Endothelial cell of umbilical vein (primary cell): ENCODE results near the gene SPOP. TPM values are rescaled to one million over a fixed set of nuclear protein-coding genes. Genes with fewer than 3 reads are reported as not detected.

Source experiments
- BruUV-seq: library from RNA; stranded (reverse); fragments of 400-500 nt; replicated peaks from 2 replicates; lab custom pipeline; 2021; lab: Mats Ljungman, UMichigan
- CTCF ChIA-PET: fragments of 300-600, 350-600 bp; sonication (Branson Sonifier 250); formaldehyde crosslinking; loops from one replicate; lab custom pipeline; 2021; ENCODE audit warnings: antibody characterized with exemption, inconsistent platforms; lab: Charles Lee
- POLR2A ChIA-PET: fragments of 300-600, 350-600 bp; sonication (Branson Sonifier 250); formaldehyde crosslinking; loops from one replicate; lab custom pipeline; 2021; ENCODE audit warnings: antibody characterized with exemption, inconsistent platforms; lab: Charles Lee
- DNase-seq: peaks from one replicate; pipeline ENCODE4 v3.0.0-alpha.2; 2011; ENCODE audit warnings: low read depth, low spot score
- FAIRE-seq: peaks from 2 replicates; lab custom pipeline; 2011; peaks lifted over from hg19 to GRCh38; lab: Jason Lieb, UNC
- H2AFZ ChIP-seq: 2 replicates; pipeline ENCODE4 v1.6.0; 2012; ENCODE audit warnings: low read depth, low read length, control low read depth, inconsistent platforms
- H3K27ac ChIP-seq: 2 replicates; pipeline ENCODE4 v1.5.1; 2011; ENCODE audit warnings: low read depth, mild to moderate bottlenecking, control low read depth, low read length, moderate library complexity; ENCODE audit not compliant: insufficient read depth
- H3K27me3 ChIP-seq, 2 experiments: 2 replicates each; pipeline versions ENCODE4 v1.6.0 to v1.6.1; 2011; ENCODE audit warnings: low read length in 2 of 2, mixed read lengths in 1 of 2; ENCODE audit not compliant: control insufficient read depth in 2 of 2, insufficient read depth in 2 of 2
- H3K36me3 ChIP-seq, 2 experiments: 2 replicates in 1 of 2; 3 replicates in 1 of 2; pipeline ENCODE4 v1.5.1; 2011; ENCODE audit warnings: low read length in 2 of 2, mild to moderate bottlenecking in 1 of 2, moderate library complexity in 1 of 2; ENCODE audit not compliant: control insufficient read depth in 2 of 2, insufficient read depth in 2 of 2; ENCODE audit errors: extremely low read depth in 1 of 2
- H3K4me1 ChIP-seq: 3 replicates; pipeline ENCODE4 v1.5.1; 2011; ENCODE audit warnings: mild to moderate bottlenecking, low read length; ENCODE audit not compliant: control insufficient read depth, insufficient read depth; ENCODE audit errors: extremely low read depth
- H3K4me2 ChIP-seq: 2 replicates; pipeline ENCODE4 v1.6.1; 2011; ENCODE audit warnings: low read length, control low read depth, mixed read lengths; ENCODE audit not compliant: insufficient read depth
- H3K4me3 ChIP-seq, 3 experiments: fragments of 200-600 bp in 1 of 3; sonication (generic), shearing (Covaris generic) in 1 of 3; replicated peaks in 1 of 3; 2 replicates each; pipeline ENCODE4 v1.5.1; 2011 to 2016; ENCODE audit warnings: control low read depth in 3 of 3, low read length in 3 of 3, mild to moderate bottlenecking in 2 of 3, inconsistent platforms in 1 of 3, low read depth in 1 of 3, moderate library complexity in 1 of 3; ENCODE audit not compliant: insufficient read depth in 1 of 3
- H3K79me2 ChIP-seq: 2 replicates; pipeline ENCODE4 v1.6.0; 2012; ENCODE audit warnings: low read length, inconsistent platforms; ENCODE audit not compliant: control insufficient read depth, insufficient read depth
- H3K9ac ChIP-seq: replicated peaks from 2 replicates; pipeline ENCODE3; 2011; ENCODE audit warnings: low read length, control low read depth; ENCODE audit not compliant: insufficient read depth; ENCODE audit errors: extremely low read depth
- H3K9me1 ChIP-seq: replicated peaks from 3 replicates; pipeline ENCODE4 v1.6.0; 2011; ENCODE audit warnings: mild to moderate bottlenecking, low read length; ENCODE audit not compliant: control insufficient read depth, insufficient read depth; ENCODE audit errors: extremely low read depth
- H3K9me3 ChIP-seq: replicated peaks from 2 replicates; pipeline ENCODE4 v1.5.1; 2012; ENCODE audit warnings: low read length, inconsistent platforms; ENCODE audit not compliant: control insufficient read depth, insufficient read depth
- H4K20me1 ChIP-seq: replicated peaks from 2 replicates; pipeline ENCODE3; 2011; ENCODE audit warnings: mild to moderate bottlenecking, low read length; ENCODE audit not compliant: control insufficient read depth, insufficient read depth; ENCODE audit errors: extremely low read depth
- EZH2 ChIP-seq: IDR thresholded peaks from 2 replicates; pipeline ENCODE4 v1.6.1; 2012; ENCODE audit warnings: borderline replicate concordance, low read depth, mild to moderate bottlenecking, moderate library complexity, low read length, inconsistent platforms; ENCODE audit not compliant: severe bottlenecking
- FOS ChIP-seq: IDR thresholded peaks from 2 replicates; pipeline ENCODE4 v1.6.1; 2011; ENCODE audit warnings: mild to moderate bottlenecking, low read length, moderate library complexity, borderline replicate concordance; ENCODE audit not compliant: insufficient read depth
- GATA2 ChIP-seq: IDR thresholded peaks from 2 replicates; pipeline ENCODE4 v1.7.0; 2011; ENCODE audit warnings: low read depth, mild to moderate bottlenecking, moderate library complexity, mixed read lengths, low read length; ENCODE audit not compliant: insufficient read length, insufficient read depth
- JUN ChIP-seq: IDR thresholded peaks from 2 replicates; pipeline ENCODE4 v1.6.1; 2011; ENCODE audit warnings: borderline replicate concordance, low read depth; ENCODE audit not compliant: insufficient read length, insufficient read depth
- MYC ChIP-seq: IDR thresholded peaks from one replicate; pipeline ENCODE4 v1.6.1; 2011; ENCODE audit warnings: mild to moderate bottlenecking, low read depth, low read length
- POLR2A ChIP-seq: IDR thresholded peaks from 2 replicates; pipeline ENCODE4 v1.6.1; 2012; ENCODE audit warnings: low read depth, mild to moderate bottlenecking, control low read depth, low read length
- POLR2AphosphoS5 ChIP-seq: IDR thresholded peaks from 2 replicates; pipeline ENCODE4 v1.6.1; 2012; ENCODE audit warnings: low read depth, mild to moderate bottlenecking, control low read depth, low read length, moderate library complexity; ENCODE audit not compliant: insufficient read depth
- dilution Hi-C: fragments of 300-500 bp; cut with MboI; formaldehyde crosslinking; loops from one replicate; pipeline ENCODE4 v1.15.0; 2019; ENCODE audit warnings: low sequenced_read_pairs; ENCODE audit not compliant: extremely low pct_ligation_motif_present
- intact Hi-C: fragments of 100-400 bp; cut with micrococcal nuclease; formaldehyde crosslinking; loops from one replicate; pipeline ENCODE4 v1.10.0; 2022
- polyA plus RNA-seq, 4 experiments: library from polyadenylated mRNA; depleted of rRNA in 3 of 4; stranded (reverse) in 3 of 4; unstranded in 1 of 4; fragments of >200 nt; gene quantifications; 2 replicates each; pipeline versions ENCODE4 v1.2.1 to v1.2.3, GENCODE V29; 2011 to 2012; ENCODE audit warnings: missing spikeins in 1 of 4
- total RNA-seq: library from RNA; stranded (reverse); gene quantifications from 2 replicates; pipeline ENCODE4 v1.2.3, GENCODE V29; 2021
- TF ChIP-seq, protein P1 (sequence below): IDR thresholded peaks from 2 replicates; pipeline ENCODE4 v1.6.1; 2011; ENCODE audit not compliant: insufficient read depth, insufficient read length
- TF ChIP-seq, protein P2 (sequence below), 2 donors: IDR thresholded peaks; 1 replicate in 1 of 2; 2 replicates in 1 of 2; pipeline ENCODE4 v1.5.1; 2011; ENCODE audit warnings: low read length in 2 of 2, mild to moderate bottlenecking in 2 of 2, moderate library complexity in 2 of 2, control low read depth in 1 of 2, inconsistent platforms in 1 of 2, low read depth in 1 of 2; ENCODE audit not compliant: insufficient read depth in 1 of 2; ENCODE audit errors: extremely low read depth in 1 of 2

Gene SPOP
- total and polyA plus RNA-seq, 2 donors (not counting 3 experiments of a cell fraction or from before 2014, with no cell fraction given): 46.9 to 61.0 TPM

DNA sequence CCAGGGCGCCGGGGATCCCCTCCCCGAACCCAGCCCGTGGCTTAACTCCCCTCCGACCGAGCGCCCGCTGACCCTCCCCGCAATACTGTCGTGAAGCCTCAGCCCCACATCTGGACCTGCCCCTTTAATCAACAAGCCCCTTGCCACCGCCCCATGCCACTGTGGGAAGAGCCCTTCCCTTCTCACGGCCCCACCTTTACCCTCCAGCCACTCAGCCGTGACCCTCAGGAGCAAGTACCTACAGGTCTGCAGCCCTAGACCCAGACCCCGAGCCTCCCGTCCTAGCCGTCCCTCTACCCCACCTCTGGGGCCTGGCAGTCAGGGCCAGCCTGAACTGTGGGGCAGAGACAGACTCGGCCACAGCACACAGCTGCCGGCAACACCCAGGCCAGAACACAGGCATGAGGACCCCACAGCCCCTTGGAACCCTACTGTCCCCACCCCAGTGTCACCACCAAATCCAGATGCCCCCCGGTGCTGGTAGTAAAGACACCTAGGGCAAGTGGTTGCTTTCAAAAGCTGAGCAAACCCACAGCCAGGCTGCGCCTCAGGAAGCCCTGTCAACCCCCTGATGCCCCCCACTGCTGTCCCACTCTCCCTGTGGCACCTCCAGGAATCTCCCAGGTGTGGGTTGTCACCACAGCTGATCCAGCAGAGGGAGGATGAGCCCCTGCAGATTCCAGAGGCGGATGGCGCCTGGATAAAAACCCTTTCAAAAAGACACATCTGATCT lies 100.8 kb downstream of the SPOP start:
- H3K4me2 ChIP-seq: peak overlapping the region; percentile 70
- peaks cover 0 to 7% of the 10 kb centered on the region in 2 experiments for H3K27me3 ChIP-seq
- no peak overlapping the region for H3K27ac ChIP-seq
- ChIA-PET POLR2A (no interaction called here), CTCF (interaction anchor here (0.5 to 14.0 kb wide), 10 partner anchors 9 to 420 kb away, joined by 3 to 786 read pairs (median 6); partner anchors contain the start of genes SLC35B1 and SPOP)
- H3K4me3 ChIP-seq: peak overlapping the region; percentile 58 to 70 (median 62)
- DNase-seq (no peak), FAIRE-seq (no peak)
- intact Hi-C loops: no loop called here
- peaks cover 13% of the 10 kb centered on the region for H3K4me1 ChIP-seq
- dilution Hi-C loops: no loop called here
- no peaks in the 10 kb centered on the region for H3K9me1 ChIP-seq
- H3K9ac ChIP-seq: no peak overlapping the region
- no peaks in the 10 kb centered on the region for H4K20me1 ChIP-seq
- H3K36me3 ChIP-seq: no peaks in the 10 kb centered on the region
- TF ChIP-seq POLR2AphosphoS5 (no peak), JUN (no peak), POLR2A (no peak), FOS (no peak), EZH2 (no peak), GATA2 (no peak), MYC (no peak)
- TF ChIP-seq, protein P1, sequence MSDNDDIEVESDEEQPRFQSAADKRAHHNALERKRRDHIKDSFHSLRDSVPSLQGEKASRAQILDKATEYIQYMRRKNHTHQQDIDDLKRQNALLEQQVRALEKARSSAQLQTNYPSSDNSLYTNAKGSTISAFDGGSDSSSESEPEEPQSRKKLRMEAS: no peak
- TF ChIP-seq, protein P2, sequence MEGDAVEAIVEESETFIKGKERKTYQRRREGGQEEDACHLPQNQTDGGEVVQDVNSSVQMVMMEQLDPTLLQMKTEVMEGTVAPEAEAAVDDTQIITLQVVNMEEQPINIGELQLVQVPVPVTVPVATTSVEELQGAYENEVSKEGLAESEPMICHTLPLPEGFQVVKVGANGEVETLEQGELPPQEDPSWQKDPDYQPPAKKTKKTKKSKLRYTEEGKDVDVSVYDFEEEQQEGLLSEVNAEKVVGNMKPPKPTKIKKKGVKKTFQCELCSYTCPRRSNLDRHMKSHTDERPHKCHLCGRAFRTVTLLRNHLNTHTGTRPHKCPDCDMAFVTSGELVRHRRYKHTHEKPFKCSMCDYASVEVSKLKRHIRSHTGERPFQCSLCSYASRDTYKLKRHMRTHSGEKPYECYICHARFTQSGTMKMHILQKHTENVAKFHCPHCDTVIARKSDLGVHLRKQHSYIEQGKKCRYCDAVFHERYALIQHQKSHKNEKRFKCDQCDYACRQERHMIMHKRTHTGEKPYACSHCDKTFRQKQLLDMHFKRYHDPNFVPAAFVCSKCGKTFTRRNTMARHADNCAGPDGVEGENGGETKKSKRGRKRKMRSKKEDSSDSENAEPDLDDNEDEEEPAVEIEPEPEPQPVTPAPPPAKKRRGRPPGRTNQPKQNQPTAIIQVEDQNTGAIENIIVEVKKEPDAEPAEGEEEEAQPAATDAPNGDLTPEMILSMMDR (IDR thresholded peaks at IDR 0.05; ENCODE audit: extremely low read depth in 1 of 2, insufficient read depth in 1 of 2, low read depth in 1 of 2, low read length in 2 of 2): no peak
- no peaks in the 10 kb centered on the region for H3K79me2 ChIP-seq
- BruUV-seq: no TSS peak
- no peaks in the 10 kb centered on the region for H3K9me3 ChIP-seq
- H2AFZ ChIP-seq: peak overlapping the region; percentile 98
